K562 (cell line): ENCODE measurements around the gene DGKZ. TPM values are rescaled to one million over a fixed set of nuclear protein-coding genes. Genes with fewer than 3 reads are reported as not detected.

Source experiments
- CREM ChIP-seq: IDR thresholded peaks from 2 replicates; pipeline ENCODE4 v1.6.1; 2014; ENCODE audit warnings: antibody characterized with exemption, low read depth
- E4F1 ChIP-seq: fragments of 250-450 bp; sonication (Bioruptor Pico); IDR thresholded peaks from 2 replicates; pipeline ENCODE4 v1.5.0; 2021; ENCODE audit warnings: mild to moderate bottlenecking, borderline replicate concordance
- MAZ ChIP-seq, 2 experiments: fragments of 450-650 bp in 1 of 2; sonication (generic) in 1 of 2; formaldehyde crosslinking; IDR thresholded peaks in 1 of 2; conservative IDR thresholded peaks in 1 of 2; 2 replicates each; pipeline versions ENCODE4 v1.4.0 to v1.5.0; 2020; ENCODE audit warnings: mild to moderate bottlenecking in 1 of 2, missing genetic modification reagents in 1 of 2
- NR2C1 ChIP-seq, 2 experiments: fragments of 450-650 bp; IDR thresholded peaks; 2 replicates each; pipeline ENCODE4 v1.6.1; 2017; ENCODE audit warnings: mild to moderate bottlenecking in 2 of 2, antibody characterized with exemption in 1 of 2, inconsistent platforms in 1 of 2, missing compliant biosample characterization in 1 of 2, missing genetic modification characterization in 1 of 2
- PURB ChIP-seq: sonication (generic); formaldehyde crosslinking; IDR thresholded peaks from 2 replicates; pipeline ENCODE4 v1.9.0; 2021; ENCODE audit warnings: low read depth, mild to moderate bottlenecking, missing genetic modification reagents
- SRSF1 ChIP-seq: fragments of 200-400 bp; formaldehyde crosslinking; IDR thresholded peaks from 2 replicates; pipeline ENCODE4 v1.6.1; 2017; ENCODE audit warnings: mild to moderate bottlenecking, low read depth, low read length, moderate library complexity
- USF1 ChIP-seq: sonication (generic); formaldehyde crosslinking; IDR thresholded peaks from 2 replicates; pipeline ENCODE4 v1.9.0; 2022; ENCODE audit warnings: mild to moderate bottlenecking, missing genetic modification reagents
- XRCC5 ChIP-seq: fragments of 200-400 bp; formaldehyde crosslinking; IDR thresholded peaks from 2 replicates; pipeline ENCODE4 v1.6.1; 2017; ENCODE audit warnings: low read depth, mild to moderate bottlenecking, low read length
- ZNF740 ChIP-seq, 3 experiments: fragments of 200-800 bp in 1 of 3; sonication (Bioruptor generic) in 1 of 3; sonication (generic) in 1 of 3; formaldehyde crosslinking in 1 of 3; IDR thresholded peaks; 2 replicates each; pipeline versions ENCODE4 v1.6.1 to v1.8.0; 2016 to 2022; ENCODE audit warnings: mild to moderate bottlenecking in 2 of 3, missing compliant biosample characterization in 2 of 3, missing genetic modification characterization in 2 of 3, missing genetic modification reagents in 1 of 3
- polyA plus RNA-seq, 8 experiments: library from polyadenylated mRNA; depleted of rRNA in 4 of 8; stranded (reverse) in 5 of 8; unstranded in 3 of 8; fragments of >200 nt; fragmentation: Nextera tagmentation in 2 of 8; fragmentation: Illumina TruSeq in 1 of 8; extraction: Ambion mirVana in 2 of 8; extraction: Trizol in 1 of 8; gene quantifications; 2 replicates each; pipeline versions ENCODE4 v1.2.1 to v1.2.3, GENCODE V29; 2011 to 2014; ENCODE audit warnings: inconsistent platforms in 1 of 8, missing spikeins in 1 of 8
- total RNA-seq, 7 experiments: library from RNA; depleted of rRNA in 6 of 7; stranded (reverse); fragments of >200 nt in 6 of 7; fragmentation: Illumina TruSeq in 2 of 7; extraction: Trizol in 2 of 7; gene quantifications; 2 replicates each; pipeline versions ENCODE4 v1.2.1 to v1.2.3, GENCODE V29; 2011 to 2021; ENCODE audit warnings: low replicate concordance in 1 of 7
- TF ChIP-seq, protein P1 (sequence below): fragments of 200-800 bp; sonication (Bioruptor generic); IDR thresholded peaks from 2 replicates; pipeline ENCODE4 v1.6.1; 2016; ENCODE audit warnings: missing genetic modification characterization, missing compliant biosample characterization
- TF ChIP-seq, protein P2 (sequence below): fragments of 450-650 bp; IDR thresholded peaks from 2 replicates; pipeline ENCODE4 v1.6.1; 2017; ENCODE audit warnings: mild to moderate bottlenecking, moderate library complexity

The DGKZ gene
- total and polyA plus RNA-seq, 9 of the 15 experiments (the other 6 are each of a cell fraction or from before 2014, with no cell fraction given): 0.51 to 100 (median 44.2) TPM

DNA sequence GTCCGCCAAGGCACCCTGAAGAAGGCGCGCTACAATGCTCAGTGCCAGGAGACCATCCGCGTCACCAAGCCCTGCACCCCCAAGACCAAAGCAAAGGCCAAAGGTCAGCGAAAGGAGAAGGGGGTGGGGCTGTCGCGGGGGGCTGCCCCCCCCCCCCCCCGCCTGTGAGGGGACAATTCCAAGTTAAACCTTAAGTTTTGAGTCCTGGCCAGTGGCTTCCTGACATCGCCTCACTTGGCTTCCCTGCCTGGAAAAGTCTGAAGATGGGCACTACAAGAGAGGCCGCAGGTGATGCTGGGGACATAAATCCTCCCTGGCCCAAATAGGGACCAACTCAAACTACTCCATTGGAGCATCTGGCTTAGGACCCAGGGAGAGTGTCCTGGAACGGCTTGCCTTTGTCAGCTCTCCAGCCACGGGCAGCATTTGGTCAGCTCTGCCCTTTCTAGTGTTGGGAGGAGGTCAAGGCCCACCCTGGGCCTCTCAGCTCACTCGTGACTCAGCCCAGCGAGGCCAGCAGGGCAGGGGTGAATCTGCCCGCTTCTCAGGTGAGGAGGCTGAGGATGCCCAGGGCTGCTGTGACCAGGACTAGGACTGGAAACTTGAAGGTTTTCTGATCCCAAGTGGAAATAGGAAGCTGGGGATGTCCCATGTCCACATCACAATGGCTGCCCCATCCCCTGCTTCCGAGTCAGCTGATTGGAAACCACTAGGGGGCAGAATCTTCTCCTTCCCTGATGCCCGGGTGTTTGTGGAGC, 35.6 kb downstream of the DGKZ start (continued):
- TF ChIP-seq USF1 (peak; percentile 52; the same call in 1 of the 2 replicates), SRSF1 (no peak), PURB (CRISPR knock-in tag) (no peak), E4F1 (no peak), CREM (0 out of 2 replicates have a peak, but pooled peaks have one; percentile 2), XRCC5 (0 out of 2 replicates have a peak, but pooled peaks have one; percentile 21), NR2C1 (IDR thresholded peaks at IDR 0.05) (peak; percentile 73), NR2C1 (tag; IDR thresholded peaks at IDR 0.05) (peak; percentile 75), ZNF740 (CRISPR knock-in tag; IDR thresholded peaks at IDR 0.05) (peak; percentile 66), ZNF740 (tag; IDR thresholded peaks at IDR 0.05) (peak in 1 of 2 experiments; percentile 83; a peak in 2 of 4 replicates), MAZ (CRISPR knock-in tag; conservative IDR thresholded peaks at IDR 0.05 in 1 of 2, IDR thresholded peaks at IDR 0.05 in 1 of 2) (0 out of 4 replicates have a peak, but pooled peaks of 1 of the 2 experiments have one; percentile 37)
- TF ChIP-seq, protein P1, sequence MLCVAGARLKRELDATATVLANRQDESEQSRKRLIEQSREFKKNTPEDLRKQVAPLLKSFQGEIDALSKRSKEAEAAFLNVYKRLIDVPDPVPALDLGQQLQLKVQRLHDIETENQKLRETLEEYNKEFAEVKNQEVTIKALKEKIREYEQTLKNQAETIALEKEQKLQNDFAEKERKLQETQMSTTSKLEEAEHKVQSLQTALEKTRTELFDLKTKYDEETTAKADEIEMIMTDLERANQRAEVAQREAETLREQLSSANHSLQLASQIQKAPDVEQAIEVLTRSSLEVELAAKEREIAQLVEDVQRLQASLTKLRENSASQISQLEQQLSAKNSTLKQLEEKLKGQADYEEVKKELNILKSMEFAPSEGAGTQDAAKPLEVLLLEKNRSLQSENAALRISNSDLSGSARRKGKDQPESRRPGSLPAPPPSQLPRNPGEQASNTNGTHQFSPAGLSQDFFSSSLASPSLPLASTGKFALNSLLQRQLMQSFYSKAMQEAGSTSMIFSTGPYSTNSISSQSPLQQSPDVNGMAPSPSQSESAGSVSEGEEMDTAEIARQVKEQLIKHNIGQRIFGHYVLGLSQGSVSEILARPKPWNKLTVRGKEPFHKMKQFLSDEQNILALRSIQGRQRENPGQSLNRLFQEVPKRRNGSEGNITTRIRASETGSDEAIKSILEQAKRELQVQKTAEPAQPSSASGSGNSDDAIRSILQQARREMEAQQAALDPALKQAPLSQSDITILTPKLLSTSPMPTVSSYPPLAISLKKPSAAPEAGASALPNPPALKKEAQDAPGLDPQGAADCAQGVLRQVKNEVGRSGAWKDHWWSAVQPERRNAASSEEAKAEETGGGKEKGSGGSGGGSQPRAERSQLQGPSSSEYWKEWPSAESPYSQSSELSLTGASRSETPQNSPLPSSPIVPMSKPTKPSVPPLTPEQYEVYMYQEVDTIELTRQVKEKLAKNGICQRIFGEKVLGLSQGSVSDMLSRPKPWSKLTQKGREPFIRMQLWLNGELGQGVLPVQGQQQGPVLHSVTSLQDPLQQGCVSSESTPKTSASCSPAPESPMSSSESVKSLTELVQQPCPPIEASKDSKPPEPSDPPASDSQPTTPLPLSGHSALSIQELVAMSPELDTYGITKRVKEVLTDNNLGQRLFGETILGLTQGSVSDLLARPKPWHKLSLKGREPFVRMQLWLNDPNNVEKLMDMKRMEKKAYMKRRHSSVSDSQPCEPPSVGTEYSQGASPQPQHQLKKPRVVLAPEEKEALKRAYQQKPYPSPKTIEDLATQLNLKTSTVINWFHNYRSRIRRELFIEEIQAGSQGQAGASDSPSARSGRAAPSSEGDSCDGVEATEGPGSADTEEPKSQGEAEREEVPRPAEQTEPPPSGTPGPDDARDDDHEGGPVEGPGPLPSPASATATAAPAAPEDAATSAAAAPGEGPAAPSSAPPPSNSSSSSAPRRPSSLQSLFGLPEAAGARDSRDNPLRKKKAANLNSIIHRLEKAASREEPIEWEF (CRISPR knock-in tag): no peak
- TF ChIP-seq, protein P2, sequence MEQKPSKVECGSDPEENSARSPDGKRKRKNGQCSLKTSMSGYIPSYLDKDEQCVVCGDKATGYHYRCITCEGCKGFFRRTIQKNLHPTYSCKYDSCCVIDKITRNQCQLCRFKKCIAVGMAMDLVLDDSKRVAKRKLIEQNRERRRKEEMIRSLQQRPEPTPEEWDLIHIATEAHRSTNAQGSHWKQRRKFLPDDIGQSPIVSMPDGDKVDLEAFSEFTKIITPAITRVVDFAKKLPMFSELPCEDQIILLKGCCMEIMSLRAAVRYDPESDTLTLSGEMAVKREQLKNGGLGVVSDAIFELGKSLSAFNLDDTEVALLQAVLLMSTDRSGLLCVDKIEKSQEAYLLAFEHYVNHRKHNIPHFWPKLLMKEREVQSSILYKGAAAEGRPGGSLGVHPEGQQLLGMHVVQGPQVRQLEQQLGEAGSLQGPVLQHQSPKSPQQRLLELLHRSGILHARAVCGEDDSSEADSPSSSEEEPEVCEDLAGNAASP: no peak
